Natural killer cell (primary cell): ENCODE data around the gene PRR23E. TPM values are rescaled to one million over a fixed set of nuclear protein-coding genes. Genes with fewer than 3 reads are reported as not detected.

ENCODE experiments used
- ATAC-seq, 3 donors: fragments of 150-1000 bp in 2 of 3; fragments of 200-7000 bp in 1 of 3; cut with Tn5 transposase; 1 replicate in 1 of 3; 2 replicates in 2 of 3; pipeline ENCODE4 v1.10.0; 2021; ENCODE audit warnings: mild to moderate bottlenecking in 2 of 3, moderate library complexity in 2 of 3
- DNase-seq, 2 donors: peaks; one replicate each; pipeline versions ENCODE4 v3.0.0 to v3.0.0-alpha.2; 2013 to 2021; ENCODE audit warnings: mixed read lengths in 1 of 2
- H3K27ac ChIP-seq: one replicate; pipeline ENCODE4 v1.5.1; 2013; ENCODE audit warnings: mild to moderate bottlenecking, low read length
- H3K27me3 ChIP-seq: one replicate; pipeline ENCODE4 v1.6.1; 2013; ENCODE audit warnings: low read length; ENCODE audit not compliant: control insufficient read depth, insufficient read depth
- H3K36me3 ChIP-seq: one replicate; pipeline ENCODE4 v1.6.1; 2013; ENCODE audit warnings: low read length; ENCODE audit not compliant: control insufficient read depth, insufficient read depth
- H3K4me1 ChIP-seq: one replicate; pipeline ENCODE4 v1.6.1; 2013; ENCODE audit warnings: low read length; ENCODE audit not compliant: control insufficient read depth, insufficient read depth
- H3K4me3 ChIP-seq: one replicate; pipeline ENCODE4 v1.5.1; 2013; ENCODE audit warnings: low read length
- H3K9me3 ChIP-seq: one replicate; pipeline ENCODE4 v1.6.1; 2013; ENCODE audit warnings: low read length; ENCODE audit not compliant: control insufficient read depth, insufficient read depth
- H3K27ac Mint-ChIP-seq, 2 donors: one replicate each; pipeline ENCODE4 v1.8.0; 2022; ENCODE audit warnings: mild to moderate bottlenecking in 2 of 2, mixed read lengths in 2 of 2, moderate library complexity in 1 of 2
- H3K27me3 Mint-ChIP-seq, 2 donors: one replicate each; pipeline ENCODE4 v1.8.0; 2022; ENCODE audit warnings: low read depth in 2 of 2, mixed read lengths in 2 of 2
- H3K36me3 Mint-ChIP-seq: one replicate; pipeline ENCODE4 v1.8.0; 2022; ENCODE audit warnings: mixed read lengths
- H3K4me1 Mint-ChIP-seq, 2 donors: one replicate each; pipeline ENCODE4 v1.8.0; 2022; ENCODE audit warnings: mixed read lengths in 2 of 2
- H3K4me3 Mint-ChIP-seq: one replicate; pipeline ENCODE4 v1.8.0; 2022; ENCODE audit warnings: mild to moderate bottlenecking, moderate library complexity, mixed read lengths
- H3K9me3 Mint-ChIP-seq, 2 donors: one replicate each; pipeline ENCODE4 v1.8.0; 2022; ENCODE audit warnings: mixed read lengths in 2 of 2
- CTCF ChIP-seq: fragments of 200-600 bp; IDR thresholded peaks from one replicate; pipeline ENCODE4 v1.8.0; 2022; ENCODE audit warnings: antibody characterized with exemption
- WGBS: methylation state at CpG from one replicate; pipeline ENCODE4 v1.1.7; 2013; ENCODE audit warnings: missing lambda C conversion rate; ENCODE audit not compliant: insufficient coverage; 5-methylcytosine and 5-hydroxymethylcytosine counted together
- intact Hi-C: fragments of 100-400 bp; cut with micrococcal nuclease; formaldehyde crosslinking; loops from one replicate; pipeline ENCODE4 v1.14.2; 2022
- total RNA-seq, 4 donors: library from RNA; stranded (reverse); fragments of 120-200 nt in 1 of 4; gene quantifications; one replicate each; pipeline versions ENCODE4 v1.2.3 to v1.2.4, GENCODE V29; 2013 to 2022

PRR23E gene
- total RNA-seq, 3 donors from 2014 or later (not counting 1 experiment from before 2014, with no cell fraction given) = not detected

GRCh38 chr3:127226946-127227842, 34.3 kb downstream of the PRR23E start:
- Histone ChIP-seq H3K27ac (no peak overlapping the region), H3K36me3 (no peaks in the 10 kb centered on the region), H3K9me3 (no peaks in the 10 kb centered on the region), H3K27me3 (no peaks in the 10 kb centered on the region), H3K4me1 (no peaks in the 10 kb centered on the region), H3K4me3 (no peak overlapping the region)
- H3K27ac Mint-ChIP-seq = no peak overlapping the region
- peaks cover 20 to 24% of the 10 kb centered on the region in 2 donors for H3K27me3 Mint-ChIP-seq
- WGBS = 65% methylated on average over 15 of the region's 22 CpGs
- ATAC-seq = no peak
- H3K4me1 Mint-ChIP-seq = peaks cover 7 to 8% of the 10 kb centered on the region in 2 donors
- peaks cover 4 to 5% of the 10 kb centered on the region in 2 donors for H3K9me3 Mint-ChIP-seq
- intact Hi-C loops = no loop called here
- no peak for TF ChIP-seq CTCF
- no peak overlapping the region for H3K4me3 Mint-ChIP-seq
- H3K36me3 Mint-ChIP-seq = peaks cover 11% of the 10 kb centered on the region
- peak in 1 of 2 donors; percentile 25 for DNase-seq

GRCh38 chr3:127228866-127229265, 35.9 kb downstream of the PRR23E start:
- Histone ChIP-seq H3K27ac (no peak overlapping the region), H3K9me3 (no peaks in the 10 kb centered on the region), H3K4me1 (no peaks in the 10 kb centered on the region), H3K27me3 (no peaks in the 10 kb centered on the region), H3K4me3 (no peak overlapping the region), H3K36me3 (no peaks in the 10 kb centered on the region)
- Mint-ChIP-seq H3K27me3 (peaks cover 18 to 23% of the 10 kb centered on the region in 2 donors), H3K36me3 (peaks cover 11% of the 10 kb centered on the region), H3K4me1 (peaks cover 5% of the 10 kb centered on the region in 2 donors), H3K27ac (no peak overlapping the region), H3K4me3 (no peak overlapping the region), H3K9me3 (peaks cover 4 to 5% of the 10 kb centered on the region in 2 donors)
- DNase-seq (no peak), ATAC-seq (no peak)
- intact Hi-C loops = no loop called here
- 72% methylated on average over 2 of the region's 2 CpGs for WGBS
- no peak for TF ChIP-seq CTCF

GRCh38 chr3:127233371-127233770, 40.4 kb downstream of the PRR23E start:
- ATAC-seq = no peak

More at GRCh38 chr3:127233371-127233770, 40.4 kb downstream of the PRR23E start:
- Mint-ChIP-seq H3K4me1 (no peaks in the 10 kb centered on the region), H3K36me3 (no peaks in the 10 kb centered on the region), H3K9me3 (peaks cover 0 to 5% of the 10 kb centered on the region in 2 donors), H3K27me3 (peaks cover 4 to 16% of the 10 kb centered on the region in 2 donors), H3K4me3 (no peak overlapping the region), H3K27ac (no peak overlapping the region)
- DNase-seq = no peak
- H3K27ac ChIP-seq = no peak overlapping the region
- H3K4me3 ChIP-seq = no peak overlapping the region
- no peaks in the 10 kb centered on the region for H3K27me3 ChIP-seq
- TF ChIP-seq CTCF = no peak
- H3K4me1 ChIP-seq = no peaks in the 10 kb centered on the region
- no peaks in the 10 kb centered on the region for H3K9me3 ChIP-seq
- intact Hi-C loops = no loop called here
- no peaks in the 10 kb centered on the region for H3K36me3 ChIP-seq
- WGBS = 0% methylated on average over 2 of the region's 3 CpGs
